Urothelium cell line (cell line): ENCODE data around the gene WWP2.

Source experiments
- DNase-seq: peaks from one replicate; pipeline ENCODE4 v3.0.0; 2011; ENCODE audit warnings: low spot score, mixed read lengths
- FAIRE-seq: peaks from 2 replicates; lab custom pipeline; 2011; peaks lifted over from hg19 to GRCh38; lab: Jason Lieb, UNC

The WWP2 gene

DNA sequence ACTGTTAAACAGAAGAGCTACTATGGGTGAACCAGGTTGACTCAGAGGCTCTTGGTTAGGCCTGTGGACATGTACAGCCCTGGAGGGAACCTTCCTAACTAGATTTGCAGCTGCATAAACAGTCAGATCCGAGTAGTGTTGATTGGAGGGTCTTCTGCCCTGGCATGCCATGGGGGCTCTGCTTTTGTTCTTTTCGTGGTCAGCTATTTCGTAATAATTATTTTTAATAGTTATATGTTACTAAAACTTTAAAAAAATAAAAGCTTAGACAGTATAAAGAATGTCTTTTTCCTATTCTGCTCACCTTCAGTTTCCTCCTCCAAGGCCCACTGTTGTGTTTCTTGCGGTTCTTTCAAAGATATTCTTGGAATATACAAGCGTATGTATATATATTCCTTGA, 121.6 kb downstream of the WWP2 start:
- no peak for DNase-seq
- no peak for FAIRE-seq

DNA sequence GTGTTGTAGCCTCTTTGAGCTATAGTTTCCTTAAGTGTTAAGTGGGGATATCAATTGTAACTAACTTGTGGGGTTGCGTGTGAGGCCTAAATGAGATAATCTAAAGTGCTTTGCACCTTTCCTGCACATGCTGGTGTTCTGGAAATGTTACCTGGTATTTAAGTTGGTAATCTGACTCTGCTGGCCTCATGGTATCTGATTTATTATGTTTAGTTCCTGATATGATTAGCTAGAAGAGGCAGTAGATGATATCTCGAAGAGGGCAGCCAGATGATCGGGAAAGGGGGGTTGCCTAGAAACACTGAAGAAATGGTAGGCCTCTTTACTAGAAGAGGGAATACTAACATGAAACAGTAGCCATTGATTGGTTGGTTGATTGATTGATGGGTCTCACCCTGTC, 123.6 kb downstream of the WWP2 start:
- FAIRE-seq (no peak), DNase-seq (no peak)

GRCh38 chr16:69886726-69887125, 124.6 kb downstream of the WWP2 start:
- DNase-seq (no peak), FAIRE-seq (no peak)

GRCh38 chr16:69888005-69888590, 126.0 kb downstream of the WWP2 start:
- FAIRE-seq, result no peak

GRCh38 chr16:69889295-69889964, 127.3 kb downstream of the WWP2 start:
- FAIRE-seq, result no peak
- no peak for DNase-seq

More at GRCh38 chr16:69888005-69888590, 126.0 kb downstream of the WWP2 start:
- DNase-seq, result no peak

DNA sequence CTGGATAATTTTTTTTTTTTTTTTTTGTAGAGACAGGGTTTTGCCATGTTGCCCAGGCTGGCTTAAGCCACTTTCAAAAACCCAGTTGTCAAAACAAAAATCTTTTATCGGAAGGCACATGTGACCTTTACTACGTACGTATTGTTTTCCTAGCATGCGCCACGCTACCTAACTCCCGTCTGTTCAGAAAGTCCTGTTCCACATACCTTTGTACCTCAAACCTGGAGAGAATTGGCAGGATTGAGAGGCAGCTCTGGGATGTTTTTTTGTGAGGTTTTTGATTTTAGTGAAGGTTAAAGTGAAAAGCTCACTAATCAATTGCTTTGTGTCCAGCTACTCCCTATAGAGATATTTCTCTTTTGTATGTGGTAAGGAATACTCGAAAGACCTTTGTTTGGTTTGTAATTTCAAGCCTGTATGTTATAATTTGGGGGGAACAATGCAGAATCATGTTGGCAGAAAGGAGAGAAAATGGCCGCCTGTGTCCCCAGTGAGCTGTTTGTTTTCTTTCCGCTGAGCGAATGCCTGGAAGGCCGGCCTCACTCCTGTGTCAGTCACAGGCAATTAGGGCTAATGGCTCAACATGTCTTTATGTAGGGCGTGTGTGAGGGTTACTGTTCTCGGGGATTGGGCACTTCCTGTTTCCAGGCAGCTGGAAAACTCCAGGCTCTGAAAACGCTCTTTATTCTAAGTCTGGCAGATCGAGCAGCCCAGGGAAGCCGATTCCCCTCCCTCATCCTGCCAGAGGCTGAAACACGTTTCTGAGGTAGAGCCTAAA, 128.2 kb downstream of the WWP2 start:
- DNase-seq, result no peak
- no peak for FAIRE-seq

DNA sequence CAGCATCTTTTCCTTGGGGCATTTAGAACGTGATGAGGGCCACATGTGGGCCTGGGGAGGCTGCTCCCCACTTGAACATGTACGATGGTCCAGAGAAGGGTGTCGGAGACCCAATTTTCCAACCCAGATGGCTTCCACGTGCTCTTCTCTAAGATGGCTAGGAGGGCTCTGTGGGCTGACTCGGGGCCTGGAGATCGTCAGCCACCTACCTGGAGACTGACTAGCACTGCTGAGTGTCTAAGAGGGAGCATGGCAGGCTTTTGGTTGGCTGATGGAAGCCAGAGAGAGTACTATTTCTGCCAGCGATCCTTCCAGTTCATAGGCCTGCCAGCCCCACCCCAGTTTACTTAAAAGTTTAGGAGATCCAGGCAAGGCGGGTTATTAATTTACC, 128.8 kb downstream of the WWP2 start:
- DNase-seq (no peak), FAIRE-seq (no peak)

GRCh38 chr16:69892378-69892777, 130.2 kb downstream of the WWP2 start:
- no peak for DNase-seq
- FAIRE-seq, result no peak

DNA sequence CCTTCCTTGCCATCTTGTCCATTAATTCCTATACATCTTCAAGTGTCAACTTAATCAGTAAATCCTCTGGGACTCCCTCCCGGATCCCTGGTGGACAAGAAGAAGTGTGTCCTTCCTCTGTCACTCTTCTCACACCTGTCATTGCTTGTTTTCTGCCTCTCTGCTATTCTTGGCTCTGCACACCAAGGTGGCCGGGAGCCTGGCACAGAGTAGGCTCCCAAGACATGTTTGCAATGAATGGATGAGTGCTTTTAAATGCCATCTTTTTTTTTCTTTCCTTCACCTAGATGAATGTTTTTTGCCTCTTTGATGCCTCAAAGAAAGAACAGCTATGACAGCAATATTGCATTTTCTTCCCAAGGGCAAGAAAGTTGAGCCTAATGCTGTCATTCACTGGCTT, 131.0 kb downstream of the WWP2 start:
- FAIRE-seq, result no peak
- no peak for DNase-seq

- FAIRE-seq, result no peak
Measured at GRCh38 chr16:69894676-69895075, 132.5 kb downstream of the WWP2 start.

DNA sequence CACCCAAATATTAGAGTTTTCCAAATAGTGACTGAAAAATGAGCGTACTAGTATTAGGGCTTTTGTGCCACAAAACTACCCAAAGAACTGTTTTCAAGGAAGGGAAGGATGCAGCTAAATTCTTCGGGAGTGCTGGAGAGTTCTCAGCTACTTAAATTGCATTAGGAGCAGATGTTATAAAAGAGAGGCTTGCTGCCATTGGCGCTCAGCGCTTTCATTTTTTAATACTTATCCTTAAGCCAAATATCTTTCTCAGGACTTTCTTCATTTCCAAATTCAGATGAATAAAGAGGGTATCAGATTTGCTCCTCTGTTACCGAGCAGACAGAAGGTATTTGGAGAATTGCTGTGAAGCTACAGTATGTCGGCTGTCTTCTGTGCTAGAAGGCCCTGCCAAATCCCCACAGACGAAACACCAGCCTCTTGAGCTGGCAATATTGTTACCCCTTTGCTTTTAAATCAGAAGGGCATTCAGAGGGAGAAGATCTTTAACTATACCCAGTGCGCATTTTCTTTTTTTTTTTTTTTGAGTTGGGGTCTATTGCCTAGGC, 141.8 kb downstream of the WWP2 start:
- DNase-seq, result no peak
- no peak for FAIRE-seq

More at GRCh38 chr16:69894676-69895075, 132.5 kb downstream of the WWP2 start:
- no peak for DNase-seq

GRCh38 chr16:69904495-69905170, 142.5 kb downstream of the WWP2 start:
- FAIRE-seq (no peak), DNase-seq (no peak)

DNA sequence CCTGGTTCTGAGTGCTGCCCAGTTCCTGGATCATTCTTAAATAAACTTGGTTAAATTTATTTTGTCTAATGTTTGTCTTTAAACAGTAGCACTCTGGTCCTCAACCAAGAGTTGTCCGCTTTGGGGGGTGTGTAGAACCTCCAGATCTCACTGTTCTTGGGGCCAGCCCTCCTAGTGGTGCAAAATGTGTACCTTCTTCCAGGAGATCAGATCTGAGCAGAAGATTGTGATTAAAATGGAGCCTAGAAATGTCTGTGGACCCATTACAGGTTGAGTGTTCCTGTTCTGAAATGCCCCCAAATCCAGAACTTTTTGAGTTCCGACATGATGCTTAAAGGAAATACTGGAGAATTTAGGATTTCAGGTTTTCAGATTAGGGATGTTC, 143.0 kb downstream of the WWP2 start:
- no peak for DNase-seq
- FAIRE-seq, result no peak

DNA sequence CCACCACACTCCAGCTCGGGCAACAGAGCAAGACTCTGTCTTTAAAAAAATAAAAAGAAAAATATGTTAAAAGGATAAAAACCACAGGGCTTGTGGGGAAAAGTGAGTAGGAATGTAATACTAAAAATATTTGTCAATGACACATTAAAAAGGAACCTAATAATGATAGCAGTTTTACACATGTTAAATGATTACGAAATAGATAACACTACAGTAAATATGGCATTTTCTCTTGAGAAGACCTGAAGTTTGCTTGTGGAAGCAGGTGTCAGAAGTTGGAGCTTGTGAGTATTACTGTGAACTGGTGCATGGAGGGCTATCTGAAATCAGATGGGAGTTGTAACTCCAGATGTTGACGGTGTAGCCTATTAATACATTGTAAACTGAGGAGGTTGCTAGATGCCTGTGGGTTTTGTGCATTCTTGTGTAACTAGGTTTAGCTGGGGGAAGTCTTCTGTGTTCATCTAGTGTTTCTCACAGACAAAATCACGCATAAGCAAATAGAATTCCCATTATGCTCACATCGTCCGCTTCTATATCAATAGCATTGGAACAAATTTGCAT, 144.8 kb downstream of the WWP2 start:
- FAIRE-seq (no peak), DNase-seq (peak; percentile 26)

- FAIRE-seq (no peak), DNase-seq (no peak)
Measured at GRCh38 chr16:69909043-69909442, 146.9 kb downstream of the WWP2 start.

DNA sequence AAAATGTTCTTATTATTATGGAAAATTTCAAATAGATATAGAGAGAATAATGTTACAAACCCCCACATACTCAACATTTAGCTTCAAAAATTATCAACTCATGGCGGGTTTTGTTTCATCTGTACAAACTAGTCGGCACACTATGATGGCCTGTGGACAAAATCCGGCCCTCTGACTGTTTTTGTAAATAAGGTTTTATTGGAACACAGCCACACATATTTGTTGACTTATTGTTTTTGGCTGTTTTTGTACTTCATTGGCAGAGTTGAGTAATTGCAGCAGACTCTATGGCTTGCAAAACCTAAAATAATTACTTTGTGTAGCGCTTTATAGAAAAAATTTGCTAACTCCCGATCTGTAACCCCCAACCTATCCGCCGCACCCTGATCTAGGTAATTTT, 147.6 kb downstream of the WWP2 start:
- FAIRE-seq (no peak), DNase-seq (no peak)

- DNase-seq (no peak), FAIRE-seq (no peak)
Measured at GRCh38 chr16:69910964-69911363, 148.8 kb downstream of the WWP2 start.

DNA sequence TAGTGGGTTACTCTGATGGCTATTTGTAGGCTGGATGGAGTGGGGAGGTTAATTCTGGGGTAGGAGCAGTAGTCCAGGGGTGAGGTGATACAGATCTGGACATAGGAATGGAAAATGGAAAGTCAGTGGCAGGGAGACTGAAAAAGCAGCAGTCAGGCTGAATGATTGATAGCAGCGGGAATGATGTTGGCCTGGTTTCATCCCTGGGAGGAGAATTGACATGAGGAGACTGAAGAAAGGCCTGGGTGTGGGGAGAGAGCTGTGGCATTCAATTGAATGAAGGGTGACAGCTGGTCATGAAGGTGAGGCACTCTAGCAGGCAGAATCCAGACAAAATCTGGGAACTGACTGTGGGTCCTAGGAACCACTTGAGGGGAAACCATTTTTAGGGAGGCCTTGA, 154.3 kb downstream of the WWP2 start:
- DNase-seq (no peak), FAIRE-seq (no peak)

DNA sequence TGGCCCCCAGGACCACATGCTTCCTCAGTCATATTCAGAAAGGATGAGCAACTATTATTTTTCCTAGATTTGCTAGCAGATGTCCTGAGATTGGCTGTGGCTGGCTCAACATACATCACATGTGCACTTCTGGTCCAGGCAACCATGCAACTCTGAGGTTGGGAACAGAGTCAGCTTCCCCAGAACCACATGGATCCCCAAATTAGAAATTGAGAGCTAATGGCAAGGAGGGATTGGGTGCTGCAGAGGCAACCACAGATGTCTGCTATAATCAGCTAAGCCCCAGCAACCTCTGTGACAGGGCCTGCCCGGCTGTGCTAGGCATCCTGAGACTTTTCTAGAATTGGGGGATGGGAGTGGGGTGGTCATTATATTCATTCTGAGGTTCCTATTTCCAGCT, 155.2 kb downstream of the WWP2 start:
- FAIRE-seq, result no peak
- DNase-seq, result no peak

DNA sequence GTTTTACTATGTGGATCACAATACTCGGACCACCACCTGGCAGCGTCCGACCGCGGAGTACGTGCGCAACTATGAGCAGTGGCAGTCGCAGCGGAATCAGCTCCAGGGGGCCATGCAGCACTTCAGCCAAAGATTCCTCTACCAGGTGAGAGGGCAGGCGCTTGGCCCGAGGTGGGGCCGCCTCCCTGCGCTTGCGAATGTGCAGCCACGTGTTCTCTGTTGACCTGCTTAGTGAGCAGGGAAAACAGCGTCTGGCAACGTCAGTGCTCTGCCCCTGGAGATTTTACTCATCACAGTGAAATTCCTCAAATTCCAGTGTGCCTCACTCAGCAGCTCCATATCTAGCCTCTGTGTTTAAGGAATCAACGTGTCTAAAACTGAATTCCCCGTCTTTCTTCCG, 155.6 kb downstream of the WWP2 start:
- FAIRE-seq (peak; percentile 32), DNase-seq (peak; percentile 91)

DNA sequence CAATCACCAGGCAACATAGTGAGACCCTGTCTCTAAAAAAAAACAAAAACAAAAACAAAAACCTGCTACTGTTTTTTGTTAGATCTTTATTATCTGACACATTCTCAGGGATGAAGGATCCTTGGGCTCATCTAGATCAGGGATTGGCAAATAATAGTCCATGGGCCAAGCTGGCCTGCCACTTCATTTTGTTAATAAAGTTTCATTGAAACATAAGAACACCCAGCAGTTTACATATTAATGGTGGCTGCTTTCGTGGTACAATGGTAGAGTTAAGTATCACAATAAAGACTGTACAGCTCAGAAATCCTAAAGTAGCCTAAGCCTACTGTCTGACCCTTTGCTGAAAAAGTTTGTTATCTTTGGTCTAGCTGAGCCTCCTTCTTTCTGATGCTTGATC, 156.1 kb downstream of the WWP2 start:
- FAIRE-seq, result no peak
- DNase-seq, result no peak
